ENCODE data around the gene SLC34A3. TPM values are rescaled to one million over a fixed set of nuclear protein-coding genes. Genes with fewer than 3 reads are reported as not detected.
A peak's percentile ranks its signal among the peaks of the same experiment; 100 is the strongest.

The SLC34A3 gene
- total RNA-seq, 2 donors from 2014 or later: not detected

- Histone ChIP-seq H3K36me3 (no peaks in the 10 kb centered on the region), H3K27me3 (peaks cover under 1% of the 10 kb centered on the region), H3K9me3 (no peaks in the 10 kb centered on the region), H3K4me1 (peaks cover 25% of the 10 kb centered on the region), H3K27ac (peak overlapping the region; percentile 83), H3K9ac (ENCODE audit: low read depth in 2 of 2, low read length in 2 of 2) (peak overlapping the region; percentile 87 to 97), H3K4me3 (peak overlapping the region; percentile 70)
- intact Hi-C loops (cut with DNase I): no loop called here
- DNase-seq: peak; percentile 98
- no peak for TF ChIP-seq CTCF (IDR thresholded peaks at IDR 0.05)
These were observed 7.4 kb upstream of the SLC34A3 start for GRCh38 chr9:137223078-137223970.

- peak within 1 kb of the TSS; percentile 83 for H3K27ac ChIP-seq
- intact Hi-C loops (cut with DNase I): loop anchor here (5.0 kb wide), 1 partner anchor 38 kb away; the partner anchor contains the start of genes ANAPC2 and SSNA1
- no peaks in the 10 kb centered on the region for H3K36me3 ChIP-seq
- H3K4me1 ChIP-seq: peaks cover 31% of the 10 kb centered on the region
- H3K9ac ChIP-seq (ENCODE audit: low read depth in 2 of 2, low read length in 2 of 2): peak within 1 kb of the TSS; percentile 87 to 97
- peak; percentile 49 for DNase-seq
- H3K27me3 ChIP-seq: peaks cover 18% of the 10 kb centered on the region
- H3K9me3 ChIP-seq: no peaks in the 10 kb centered on the region
- H3K4me3 ChIP-seq: peak within 1 kb of the TSS; percentile 70
- no peak for TF ChIP-seq CTCF (IDR thresholded peaks at IDR 0.05)
These were observed 5.6 kb upstream of the SLC34A3 start, which contains the start of gene CYSRT1 for GRCh38 chr9:137224830-137225694. CYSRT1 (plus strand) TSS chr9:137225174; CDS start chr9:137225622, 448 bp downstream.

- peaks cover 32% of the 10 kb centered on the region for H3K4me1 ChIP-seq
- no peak for TF ChIP-seq CTCF (IDR thresholded peaks at IDR 0.05)
- no peaks in the 10 kb centered on the region for H3K36me3 ChIP-seq
- H3K9me3 ChIP-seq: no peaks in the 10 kb centered on the region
- H3K27ac ChIP-seq: no peak overlapping the region
- no peak overlapping the region for H3K9ac ChIP-seq (ENCODE audit: low read depth in 2 of 2, low read length in 2 of 2)
- intact Hi-C loops (cut with DNase I): loop anchor here (2.0 to 5.0 kb wide), 2 partner anchors 39 to 105 kb away; partner anchors contain the start of genes ANAPC2 and SSNA1
- no peak for DNase-seq
- H3K27me3 ChIP-seq: peaks cover 20% of the 10 kb centered on the region
- no peak overlapping the region for H3K4me3 ChIP-seq
These were observed 4.9 kb upstream of the SLC34A3 start for GRCh38 chr9:137225699-137226331.

- peak overlapping the region in 1 of 2 donors; percentile 46 for H3K9ac ChIP-seq (ENCODE audit: low read depth in 2 of 2, low read length in 2 of 2)
- H3K9me3 ChIP-seq: no peaks in the 10 kb centered on the region
- intact Hi-C loops (cut with DNase I): loop anchor here (2.0 to 5.0 kb wide), 2 partner anchors 39 to 106 kb away; partner anchors contain the start of genes ANAPC2 and SSNA1
- peaks cover 20% of the 10 kb centered on the region for H3K27me3 ChIP-seq
- peaks cover 30% of the 10 kb centered on the region for H3K4me1 ChIP-seq
- no peak for DNase-seq
- no peak for TF ChIP-seq CTCF (IDR thresholded peaks at IDR 0.05)
- no peaks in the 10 kb centered on the region for H3K36me3 ChIP-seq
- no peak overlapping the region for H3K27ac ChIP-seq
- H3K4me3 ChIP-seq: no peak overlapping the region
These were observed 4.2 kb upstream of the SLC34A3 start for GRCh38 chr9:137226338-137227053.
